ENCODE data around the gene FGD3.
"Not testable (repeated sequence)": the region's sequence is repeated elsewhere in the genome, so short reads cannot be mapped to it uniquely, and the experiment has no call there.

The FGD3 gene

DNA sequence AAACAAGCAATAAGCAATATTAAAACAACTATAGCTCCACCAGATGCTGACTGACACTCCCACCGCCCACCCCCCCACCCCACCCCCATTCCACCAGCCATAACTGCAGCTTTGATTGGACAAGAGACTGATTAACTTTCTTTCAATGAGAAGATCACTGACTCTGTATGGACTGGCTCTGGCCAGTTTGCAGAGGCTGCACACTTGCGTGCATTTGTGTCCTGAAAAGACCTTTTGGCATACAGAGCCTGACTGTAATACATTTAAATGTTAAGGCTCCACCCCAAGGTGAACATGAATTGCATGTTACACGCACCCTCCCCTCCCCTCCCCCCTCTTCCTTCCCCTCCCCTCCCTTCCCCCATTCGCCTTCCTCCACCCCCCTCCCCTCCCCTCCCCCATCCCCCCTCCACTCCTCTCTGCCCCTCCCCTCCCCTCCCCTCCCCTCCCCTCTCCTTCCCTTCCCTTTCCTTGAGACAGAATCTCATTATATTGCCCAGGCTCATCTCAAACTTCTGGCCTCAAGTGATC, 31.1 kb downstream of the FGD3 start:
- no peak for DNase-seq

DNA sequence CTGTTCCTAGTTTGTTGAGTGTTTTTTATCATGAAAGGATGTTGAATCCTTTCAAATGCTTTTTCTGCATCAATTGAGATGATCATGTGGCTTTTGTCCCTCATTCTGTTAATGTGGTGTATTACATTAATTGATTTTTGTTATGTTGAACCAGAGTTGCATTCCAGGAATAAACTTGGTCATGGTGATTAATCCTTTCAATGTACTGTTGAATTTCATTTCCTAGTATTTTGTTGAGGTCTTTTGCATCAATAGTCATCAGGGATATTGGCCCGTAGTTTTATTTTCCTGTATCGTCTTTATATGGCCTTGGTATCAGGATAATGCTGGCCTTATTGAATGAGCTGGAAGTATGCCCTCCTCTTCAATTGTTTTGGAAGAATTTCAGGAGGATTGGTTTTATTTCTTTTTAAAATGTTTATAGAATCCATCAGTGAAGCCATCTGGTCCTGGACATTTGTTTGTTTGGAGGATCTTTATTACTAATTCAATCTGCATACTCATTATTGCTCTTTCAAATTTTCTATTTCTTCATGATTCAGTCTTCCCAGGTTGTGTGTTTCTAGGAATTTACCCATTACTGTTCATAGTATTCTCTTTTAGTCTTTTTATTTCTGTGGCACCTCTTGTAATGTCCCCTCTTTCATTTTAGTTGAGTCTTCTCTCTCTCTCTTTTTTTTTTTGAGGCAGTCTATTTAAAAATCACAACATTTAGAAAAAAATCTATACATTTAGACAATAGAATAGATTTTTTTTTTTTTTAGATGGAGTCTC, 32.1 kb downstream of the FGD3 start:
- no peak for DNase-seq

DNA sequence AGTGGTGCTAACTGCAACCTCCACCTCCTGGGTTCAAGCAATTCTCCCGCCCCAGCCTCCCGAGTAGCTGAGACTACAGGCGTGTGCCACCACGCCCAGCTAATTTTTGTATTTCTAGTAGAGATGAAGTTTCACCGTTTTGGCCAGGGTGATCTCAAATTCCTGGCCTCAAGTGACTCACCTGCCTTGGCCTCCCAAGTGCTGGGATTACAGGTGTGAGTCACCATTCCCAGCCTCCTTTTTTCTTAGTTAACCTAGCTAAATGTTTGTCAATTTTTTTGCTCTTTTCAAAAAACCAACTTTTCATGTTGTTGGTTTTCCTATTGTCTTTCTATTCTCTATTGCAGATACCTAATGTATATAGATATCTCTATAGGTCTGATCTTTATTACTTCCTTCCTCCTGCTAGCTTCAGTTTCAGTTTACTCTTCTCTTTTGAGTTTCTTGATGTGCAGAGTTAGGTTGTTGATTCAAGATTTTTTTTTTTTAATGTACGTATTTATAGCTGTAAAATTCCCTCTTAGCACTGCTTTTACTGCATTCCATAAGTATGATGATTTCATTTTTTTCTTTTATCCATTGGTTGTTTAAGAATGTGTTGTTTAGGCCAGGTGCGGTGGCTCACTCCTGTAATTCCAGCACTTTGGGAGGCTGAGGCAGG, 32.9 kb downstream of the FGD3 start:
- no peak for DNase-seq

DNA sequence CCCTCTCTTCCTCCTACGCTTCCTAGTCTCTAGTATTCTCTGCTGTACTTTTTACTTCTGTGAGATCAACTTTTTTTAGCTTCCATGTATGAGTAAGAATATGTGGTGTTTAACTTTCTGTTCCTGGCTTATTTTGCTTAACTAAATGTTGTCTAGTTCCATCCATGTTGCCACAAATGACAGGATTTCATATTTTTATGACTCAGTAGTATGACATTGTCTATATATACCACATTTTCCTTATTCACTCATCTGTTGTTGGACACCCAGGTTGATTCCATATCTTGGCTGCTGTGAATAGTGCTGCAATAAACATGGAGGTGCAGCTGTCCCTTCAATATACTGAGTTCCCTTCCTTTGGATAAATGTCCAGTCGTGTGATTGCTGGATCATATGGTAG, 34.8 kb downstream of the FGD3 start:
- DNase-seq = no peak

- no peak for DNase-seq
These were observed 36.8 kb downstream of the FGD3 start for GRCh38 chr9:92983984-92984589.

DNA sequence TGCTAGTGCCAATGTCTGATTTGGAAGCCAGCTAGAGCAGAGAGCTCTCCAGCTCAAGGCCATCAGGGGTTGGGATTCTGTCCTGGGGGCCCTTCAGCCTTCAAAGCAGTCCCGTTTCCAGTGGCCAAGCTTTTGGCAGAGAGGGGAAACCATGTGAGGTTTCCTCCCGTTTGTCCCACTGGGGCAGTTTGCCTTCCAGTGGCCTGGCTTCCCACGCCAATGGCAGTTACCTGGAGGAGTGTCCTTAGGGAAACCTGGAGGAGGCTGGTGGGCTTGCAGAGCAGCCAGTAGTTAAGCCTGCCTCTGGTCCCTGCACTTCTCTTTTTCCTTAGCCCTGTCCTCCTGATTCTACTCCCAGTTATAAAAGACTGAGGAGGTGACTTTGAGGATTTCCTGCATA, 37.7 kb downstream of the FGD3 start:
- DNase-seq = no peak

GRCh38 chr9:92986176-92987119, 39.1 kb downstream of the FGD3 start:
- DNase-seq = no peak

DNA sequence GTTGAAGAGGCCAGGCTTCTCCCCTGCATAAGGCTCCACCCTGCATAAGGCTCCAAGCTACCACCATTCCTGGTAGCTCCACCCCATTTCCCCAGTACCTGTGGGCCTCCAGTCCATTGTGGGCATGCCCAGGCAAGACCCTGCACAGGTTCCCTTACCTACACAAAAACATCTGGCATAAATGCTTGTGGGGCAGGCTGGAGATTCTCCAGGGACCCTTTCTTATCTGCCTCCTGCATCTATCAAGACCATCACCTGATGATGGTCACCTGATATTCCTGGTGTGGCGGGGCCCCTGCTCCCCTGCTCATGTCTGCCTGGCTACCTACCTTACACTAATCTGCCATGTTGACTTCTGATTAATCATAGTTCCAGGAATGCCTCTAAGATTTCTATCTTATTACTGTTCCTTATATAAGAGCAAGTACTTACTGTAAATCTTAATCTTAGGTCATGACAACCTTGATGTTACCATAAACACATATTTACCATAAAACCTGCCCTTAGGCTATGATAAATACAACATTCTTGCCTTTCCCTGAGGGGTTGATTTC, 41.0 kb downstream of the FGD3 start:
- no peak for DNase-seq

DNA sequence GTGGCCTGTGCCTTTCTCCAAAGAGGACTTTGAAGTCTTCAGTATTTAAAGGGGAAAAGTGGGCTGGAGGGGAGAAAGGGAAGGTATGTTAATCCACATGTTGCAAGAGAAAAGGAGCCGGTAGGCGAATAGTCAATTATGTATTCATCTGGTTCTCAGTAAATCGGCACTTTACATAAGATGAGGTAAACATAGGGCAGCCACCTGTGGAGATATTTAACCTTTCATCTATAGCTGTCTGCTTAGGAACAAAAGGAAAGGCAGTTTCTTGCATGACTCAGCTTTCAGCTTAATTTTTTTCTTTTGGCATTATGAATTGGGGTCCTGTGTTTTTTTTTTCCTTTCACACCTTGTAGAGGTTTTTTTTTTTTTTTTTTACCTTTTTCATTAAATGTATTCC, 42.2 kb downstream of the FGD3 start:
- DNase-seq = no peak

GRCh38 chr9:92990461-92990860, 43.1 kb downstream of the FGD3 start:
- DNase-seq = no peak

GRCh38 chr9:92992549-92992948, 45.2 kb downstream of the FGD3 start:
- DNase-seq = no peak

DNA sequence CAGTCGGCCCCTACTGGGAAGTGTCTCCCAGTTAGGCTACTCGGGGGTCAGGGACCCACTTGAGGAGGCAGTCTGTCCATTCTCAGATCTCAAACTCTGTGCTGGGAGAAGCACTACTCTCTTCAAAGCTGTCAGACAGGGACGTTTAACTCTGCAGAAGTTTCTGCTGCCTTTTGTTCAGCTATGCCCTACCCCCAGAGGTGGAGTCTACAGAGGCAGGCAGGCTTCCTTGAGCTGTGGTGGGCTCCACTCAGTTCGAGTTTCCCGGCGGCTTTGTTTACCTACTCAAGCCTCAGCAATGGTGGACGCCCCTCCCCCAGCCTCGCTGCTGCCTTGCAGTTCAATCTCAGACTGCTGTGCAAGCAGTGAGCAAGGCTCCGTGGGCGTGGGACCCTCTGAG, 51.5 kb downstream of the FGD3 start:
- not testable (repeated sequence) for DNase-seq

DNA sequence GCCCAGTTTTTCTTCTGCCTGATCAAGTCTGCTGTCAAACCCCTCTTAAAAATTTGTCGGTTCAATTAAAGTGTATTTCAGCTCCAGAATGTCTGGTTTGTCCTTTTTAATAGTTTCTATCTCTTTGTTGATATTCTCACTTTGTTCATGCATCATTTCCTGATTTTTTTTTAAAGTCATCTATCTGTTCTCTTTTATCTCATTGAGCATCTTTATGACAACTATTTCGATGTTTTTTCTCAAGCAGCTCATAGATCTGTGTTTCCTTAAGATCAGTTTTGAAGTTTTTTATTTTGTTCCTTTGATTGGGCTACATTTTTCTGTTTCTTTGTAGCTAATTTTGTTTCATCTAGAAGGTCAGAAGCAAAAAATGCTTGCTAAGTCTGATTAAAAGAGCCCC, 53.7 kb downstream of the FGD3 start:
- DNase-seq = no peak

- DNase-seq = no peak
These were observed 55.4 kb downstream of the FGD3 start for GRCh38 chr9:93002700-93003099.

DNA sequence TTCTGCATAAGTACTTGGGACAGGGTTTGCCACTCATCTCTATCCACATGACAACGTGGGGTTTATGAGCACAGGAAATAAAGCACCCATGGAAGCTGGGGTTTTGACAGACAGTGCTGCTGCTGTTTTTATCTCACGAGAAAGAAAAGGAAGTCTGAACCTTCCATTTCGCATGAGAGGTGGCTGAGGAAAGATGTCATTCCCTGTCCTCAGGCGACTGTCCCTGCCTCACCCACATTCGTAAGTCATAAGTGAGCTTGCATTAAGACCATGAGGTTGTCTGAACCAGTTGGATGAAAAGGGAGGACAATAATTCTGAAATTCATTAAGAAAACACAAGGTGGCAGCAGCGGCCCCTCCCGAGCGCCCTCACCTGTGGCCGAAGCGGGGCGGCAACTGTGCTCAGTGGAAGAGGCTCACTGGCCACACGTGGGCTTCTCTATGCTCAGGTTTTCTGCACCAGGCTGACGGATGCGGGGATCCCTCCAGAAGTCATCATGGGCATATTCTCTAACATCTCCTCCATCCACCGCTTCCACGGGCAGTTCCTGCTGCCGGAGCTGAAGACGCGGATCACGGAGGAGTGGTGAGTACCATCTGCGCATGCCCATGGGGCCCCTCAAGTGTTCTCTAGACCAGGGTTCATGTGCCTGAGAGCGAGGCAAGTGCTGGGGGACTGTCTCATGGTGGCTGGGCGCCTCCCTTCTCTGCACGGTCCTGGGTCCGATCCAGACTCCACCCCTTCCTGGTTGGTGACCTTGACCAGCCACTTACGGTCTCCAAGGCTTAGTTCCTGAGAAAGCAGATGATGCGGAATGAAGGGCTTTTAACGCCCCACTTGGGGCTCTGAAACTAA, 56.5 kb downstream of the FGD3 start:
- DNase-seq = peak; percentile 78

GRCh38 chr9:93004561-93004960, 57.2 kb downstream of the FGD3 start:
- DNase-seq = no peak

DNA sequence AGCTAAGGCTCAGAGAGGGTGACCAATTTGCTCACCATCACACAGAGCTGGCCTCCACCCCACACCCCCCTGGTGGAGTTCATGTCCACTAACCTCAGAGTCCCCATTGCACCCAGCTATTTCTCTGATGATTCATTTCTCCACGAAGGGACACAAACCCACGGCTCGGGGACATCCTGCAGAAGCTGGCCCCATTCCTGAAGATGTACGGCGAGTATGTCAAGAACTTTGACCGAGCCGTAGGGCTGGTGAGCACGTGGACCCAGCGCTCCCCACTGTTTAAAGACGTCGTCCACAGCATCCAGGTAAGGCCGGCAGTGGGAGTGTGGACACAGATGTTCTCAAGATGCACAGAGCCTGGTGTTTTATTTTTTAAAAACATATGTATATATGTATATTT, 58.6 kb downstream of the FGD3 start:
- DNase-seq = no peak

DNA sequence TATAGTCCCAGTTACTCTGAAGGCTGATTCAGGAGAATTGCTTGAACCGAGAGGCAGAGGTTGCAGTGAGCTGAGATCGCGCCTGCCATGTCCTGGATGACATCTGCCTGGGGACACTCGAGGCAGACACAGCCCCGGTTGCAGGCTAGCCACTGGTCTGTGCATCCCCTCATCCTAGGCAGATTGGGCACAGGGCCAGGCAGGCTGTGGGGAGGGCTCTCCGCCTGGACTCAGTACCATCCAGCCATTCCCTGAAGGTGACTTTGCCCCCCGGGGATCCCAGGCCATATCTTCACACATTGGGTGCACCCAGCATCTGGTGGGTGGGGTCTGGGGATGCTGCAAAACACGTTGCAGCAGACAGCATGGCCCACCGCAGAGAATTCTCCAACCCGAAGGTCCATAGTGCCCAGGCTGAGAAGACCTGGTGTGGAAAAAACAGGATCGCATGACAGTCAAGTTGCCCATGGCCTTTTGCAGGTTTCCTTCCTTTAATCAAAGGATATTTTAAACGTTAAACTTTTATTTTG, 60.3 kb downstream of the FGD3 start:
- no peak for DNase-seq

DNA sequence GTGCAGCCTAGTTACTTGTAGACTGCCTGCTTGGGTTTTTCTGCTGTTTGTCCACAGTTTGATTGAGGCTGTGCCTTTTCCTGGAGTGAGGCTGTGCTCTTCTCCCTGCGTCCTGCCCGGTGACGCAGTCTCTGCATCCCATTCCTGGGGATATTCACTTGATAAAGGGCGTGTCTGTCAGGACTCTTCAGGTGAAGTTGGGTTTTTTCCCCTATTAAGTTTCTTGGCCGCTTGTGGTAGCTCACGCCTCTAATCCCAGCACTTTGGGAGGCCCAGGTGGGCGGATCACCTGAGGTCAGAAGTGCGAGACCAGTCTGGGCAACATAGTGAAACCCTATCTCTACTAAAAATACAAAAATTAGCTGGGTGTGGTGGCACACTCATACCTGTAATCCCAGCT, 61.1 kb downstream of the FGD3 start:
- no peak for DNase-seq

DNA sequence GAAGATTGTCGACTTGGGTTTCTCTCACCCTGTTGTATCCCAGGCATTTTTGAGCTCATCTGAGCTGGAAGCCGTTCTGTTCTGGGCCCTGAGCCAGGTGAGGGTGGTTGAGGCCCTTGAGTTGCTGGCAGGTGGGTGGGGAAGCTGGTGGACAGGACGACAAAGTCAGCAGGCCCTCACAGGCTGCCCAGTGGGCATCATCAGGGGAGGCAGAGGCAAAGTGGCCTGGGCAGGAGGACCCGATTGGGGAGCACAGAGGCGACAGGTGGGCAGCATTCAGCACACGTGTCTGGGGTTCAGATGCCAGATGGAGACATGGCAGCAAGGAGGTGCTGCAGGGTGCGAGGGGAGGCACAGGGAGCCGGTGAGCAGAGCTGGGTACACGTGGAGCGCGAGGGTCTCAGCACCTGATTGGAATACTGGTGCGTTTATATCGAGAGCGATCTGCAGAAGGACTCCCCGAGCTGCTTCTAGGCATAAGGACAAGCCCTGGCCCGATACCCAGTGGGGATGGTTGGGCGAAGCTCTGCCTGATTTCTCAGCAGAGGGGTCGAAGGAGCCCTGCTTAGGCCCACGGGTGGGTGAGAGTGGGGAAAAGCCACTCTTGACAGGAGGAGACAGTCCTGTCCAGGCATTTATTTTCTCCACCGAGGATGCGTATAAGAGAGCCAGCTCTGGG, 62.2 kb downstream of the FGD3 start:
- no peak for DNase-seq

DNA sequence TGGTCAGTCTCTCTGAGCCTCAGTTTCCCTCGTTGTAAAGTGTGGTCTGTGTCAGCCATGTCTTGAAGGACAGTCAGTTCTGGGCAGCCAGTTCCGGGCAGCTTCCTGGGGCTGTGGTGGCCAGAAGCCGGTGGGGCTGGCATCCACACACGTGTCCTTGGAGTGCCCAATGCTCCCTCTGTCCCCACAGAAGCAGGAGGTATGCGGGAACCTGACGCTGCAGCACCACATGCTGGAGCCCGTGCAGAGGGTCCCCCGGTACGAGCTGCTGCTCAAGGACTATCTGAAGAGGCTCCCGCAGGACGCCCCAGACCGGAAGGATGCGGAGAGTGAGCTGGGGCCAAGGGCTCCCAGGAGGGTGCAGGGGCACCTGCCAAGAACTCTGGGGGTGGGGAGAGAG, 62.7 kb downstream of the FGD3 start:
- no peak for DNase-seq
